ENCODE data around the gene TEDC1. TPM values are rescaled to one million over a fixed set of nuclear protein-coding genes. Genes with fewer than 3 reads are reported as not detected.

The TEDC1 gene
- polyA plus RNA-seq, 1 of the 3 experiments (the other 2 are of a cell fraction), result 13.4 TPM

DNA sequence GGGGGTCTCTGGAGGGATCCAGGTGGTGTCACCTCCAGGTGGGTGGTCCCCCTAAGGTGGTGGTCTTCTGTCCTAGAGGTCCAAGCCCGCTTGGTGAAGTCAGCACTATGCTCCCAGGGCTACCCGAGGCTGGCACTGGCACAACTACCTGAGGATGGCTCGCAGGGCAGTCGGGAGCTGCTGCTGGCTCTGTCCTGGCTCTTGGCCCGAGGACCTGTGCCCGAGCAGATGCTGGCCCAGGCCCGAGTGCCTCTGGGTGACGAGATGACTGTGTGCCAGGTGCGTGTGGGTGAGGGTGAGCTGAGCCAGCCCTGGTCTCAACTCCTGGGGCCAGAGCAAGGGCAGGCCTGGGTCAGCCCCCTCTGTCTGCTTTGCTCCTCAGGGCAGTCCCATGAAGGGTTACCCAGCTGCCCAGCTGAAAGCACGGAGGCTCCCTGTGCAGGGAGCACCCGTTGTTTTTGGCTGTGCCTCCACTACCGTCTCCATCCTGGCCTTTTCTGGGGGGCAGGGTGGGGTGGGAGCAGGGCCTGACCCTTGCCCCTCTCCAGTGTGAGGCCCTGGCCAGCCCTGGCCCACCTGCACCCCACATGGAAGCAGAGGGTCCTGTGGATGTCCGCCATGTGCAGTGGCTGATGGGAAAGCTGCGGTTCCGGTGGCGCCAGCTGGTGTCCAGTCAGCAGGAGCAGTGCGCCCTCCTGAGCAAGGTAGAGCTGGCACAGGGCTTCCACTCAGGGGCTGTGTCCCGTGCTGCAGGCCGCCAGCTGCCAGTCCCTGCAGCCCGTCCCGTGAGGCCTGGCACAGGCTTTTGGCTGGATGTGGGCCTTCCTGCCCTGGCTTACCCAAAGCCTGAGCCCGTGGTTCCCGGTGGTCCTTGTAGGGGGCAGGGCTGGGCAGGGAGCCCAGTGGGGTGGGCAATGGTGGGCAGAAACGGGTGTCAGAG is 1.3 kb downstream of the TEDC1 start:
- Histone ChIP-seq H4K20me1 (ENCODE audit: insufficient read depth) (peaks cover 11% of the 10 kb centered on the region; the same call in 1 of the 2 replicates), H3K36me3 (replicated peaks in 1 of 2; ENCODE audit: control insufficient read depth in 1 of 2, insufficient read depth in 2 of 2, low read length in 1 of 2) (no peaks in the 10 kb centered on the region), H3K27ac (ENCODE audit: low read depth in 2 of 2, low read length in 1 of 2) (peak overlapping the region in 1 of 2 experiments; percentile 73; a peak in 2 of 4 replicates), H3K9ac (no peak overlapping the region), H3K27me3 (ENCODE audit: insufficient read depth) (no peaks in the 10 kb centered on the region), H2AFZ (ENCODE audit: low read depth) (no peak overlapping the region), H3F3A (replicated peaks; ENCODE audit: insufficient read depth) (no peaks in the 10 kb centered on the region), H3K4me1 (ENCODE audit: control insufficient read depth in 1 of 2, insufficient read depth in 2 of 2, low read depth in 1 of 2, low read length in 1 of 2) (peaks cover 5 to 19% of the 10 kb centered on the region in 2 experiments; a peak in 2 of 4 replicates), H3K4me3 (ENCODE audit: low read depth in 2 of 2, low read length in 1 of 2) (peak overlapping the region; percentile 70 to 78; a peak in 3 of 4 replicates), H3K79me2 (ENCODE audit: insufficient read depth) (peaks cover 13% of the 10 kb centered on the region; the same call in 1 of the 2 replicates), H3K9me2 (no peaks in the 10 kb centered on the region), H3K4me2 (peak overlapping the region; percentile 96; the same call in 1 of the 2 replicates), H3K9me3 (no peaks in the 10 kb centered on the region)
- CTCF ChIA-PET, result interaction anchor here (0.7 to 5.9 kb wide), 10 partner anchors 12 to 402 kb away, joined by 3 to 135 read pairs (median 6); partner anchors contain the start of gene TMEM121
- no peak for TF ChIP-seq FOXJ3 (CRISPR knock-in tag; IDR thresholded peaks at IDR 0.05)
- TF ChIP-seq, protein P1, sequence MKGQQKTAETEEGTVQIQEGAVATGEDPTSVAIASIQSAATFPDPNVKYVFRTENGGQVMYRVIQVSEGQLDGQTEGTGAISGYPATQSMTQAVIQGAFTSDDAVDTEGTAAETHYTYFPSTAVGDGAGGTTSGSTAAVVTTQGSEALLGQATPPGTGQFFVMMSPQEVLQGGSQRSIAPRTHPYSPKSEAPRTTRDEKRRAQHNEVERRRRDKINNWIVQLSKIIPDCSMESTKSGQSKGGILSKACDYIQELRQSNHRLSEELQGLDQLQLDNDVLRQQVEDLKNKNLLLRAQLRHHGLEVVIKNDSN (IDR thresholded peaks at IDR 0.05; ENCODE audit: borderline replicate concordance, low read depth), result no peak
- TF ChIP-seq TAF1 (IDR thresholded peaks at IDR 0.05; ENCODE audit: borderline replicate concordance, low read depth, low read length), result no peak
- TF ChIP-seq, protein P2, sequence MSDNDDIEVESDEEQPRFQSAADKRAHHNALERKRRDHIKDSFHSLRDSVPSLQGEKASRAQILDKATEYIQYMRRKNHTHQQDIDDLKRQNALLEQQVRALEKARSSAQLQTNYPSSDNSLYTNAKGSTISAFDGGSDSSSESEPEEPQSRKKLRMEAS (IDR thresholded peaks at IDR 0.05; ENCODE audit: low read depth), result no peak
- no peak for TF ChIP-seq GATA2 (CRISPR knock-in tag; IDR thresholded peaks at IDR 0.05)
- TF ChIP-seq YY1 (IDR thresholded peaks at IDR 0.05; ENCODE audit: low read depth), result no peak
- TF ChIP-seq EZH2phosphoT487 (IDR thresholded peaks at IDR 0.05; ENCODE audit: borderline replicate concordance, low read depth), result no peak
- no peak for TF ChIP-seq RAD21 (IDR thresholded peaks at IDR 0.05; ENCODE audit: low read length)
- TF ChIP-seq EP300 (IDR thresholded peaks at IDR 0.05; ENCODE audit: borderline replicate concordance in 1 of 2, low read depth in 1 of 2, low read length in 1 of 2), result no peak
- TF ChIP-seq RXRA (IDR thresholded peaks at IDR 0.05; ENCODE audit: borderline replicate concordance, low read depth), result no peak
- TF ChIP-seq, protein P3, sequence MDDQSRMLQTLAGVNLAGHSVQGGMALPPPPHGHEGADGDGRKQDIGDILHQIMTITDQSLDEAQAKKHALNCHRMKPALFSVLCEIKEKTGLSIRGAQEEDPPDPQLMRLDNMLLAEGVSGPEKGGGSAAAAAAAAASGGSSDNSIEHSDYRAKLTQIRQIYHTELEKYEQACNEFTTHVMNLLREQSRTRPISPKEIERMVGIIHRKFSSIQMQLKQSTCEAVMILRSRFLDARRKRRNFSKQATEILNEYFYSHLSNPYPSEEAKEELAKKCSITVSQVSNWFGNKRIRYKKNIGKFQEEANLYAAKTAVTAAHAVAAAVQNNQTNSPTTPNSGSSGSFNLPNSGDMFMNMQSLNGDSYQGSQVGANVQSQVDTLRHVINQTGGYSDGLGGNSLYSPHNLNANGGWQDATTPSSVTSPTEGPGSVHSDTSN (IDR thresholded peaks at IDR 0.05), result no peak
- no peak for TF ChIP-seq GABPA (IDR thresholded peaks at IDR 0.05; ENCODE audit: low read depth)
- no peak for TF ChIP-seq SIN3A (IDR thresholded peaks at IDR 0.05; ENCODE audit: borderline replicate concordance, low read depth, low read length)
- no peak for TF ChIP-seq TCF12 (IDR thresholded peaks at IDR 0.05)
- TF ChIP-seq, protein P4, sequence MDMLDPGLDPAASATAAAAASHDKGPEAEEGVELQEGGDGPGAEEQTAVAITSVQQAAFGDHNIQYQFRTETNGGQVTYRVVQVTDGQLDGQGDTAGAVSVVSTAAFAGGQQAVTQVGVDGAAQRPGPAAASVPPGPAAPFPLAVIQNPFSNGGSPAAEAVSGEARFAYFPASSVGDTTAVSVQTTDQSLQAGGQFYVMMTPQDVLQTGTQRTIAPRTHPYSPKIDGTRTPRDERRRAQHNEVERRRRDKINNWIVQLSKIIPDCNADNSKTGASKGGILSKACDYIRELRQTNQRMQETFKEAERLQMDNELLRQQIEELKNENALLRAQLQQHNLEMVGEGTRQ (IDR thresholded peaks at IDR 0.05; ENCODE audit: borderline replicate concordance, low read depth, low read length), result no peak
- TF ChIP-seq NFIC (IDR thresholded peaks at IDR 0.05; ENCODE audit: borderline replicate concordance), result no peak
- TF ChIP-seq JUND (IDR thresholded peaks at IDR 0.05), result no peak
- no peak for TF ChIP-seq FOSL2 (IDR thresholded peaks at IDR 0.05; ENCODE audit: borderline replicate concordance, low read depth)
- TF ChIP-seq POLR2AphosphoS5 (IDR thresholded peaks at IDR 0.05; ENCODE audit: low read depth, low read length), result no peak
- DNase-seq, result no peak
- WGBS (ENCODE audit: low lambda C conversion rate), result 75% methylated on average over 6 of the region's 24 CpGs
- POLR2A ChIA-PET, result no interaction called here

Data from SK-N-SH (cell line).